Measurements from ENCODE around the gene CCT3.
"Not testable (repeated sequence)": the region's sequence is repeated elsewhere in the genome, so short reads cannot be mapped to it uniquely, and the experiment has no call there.

CCT3 gene

DNA sequence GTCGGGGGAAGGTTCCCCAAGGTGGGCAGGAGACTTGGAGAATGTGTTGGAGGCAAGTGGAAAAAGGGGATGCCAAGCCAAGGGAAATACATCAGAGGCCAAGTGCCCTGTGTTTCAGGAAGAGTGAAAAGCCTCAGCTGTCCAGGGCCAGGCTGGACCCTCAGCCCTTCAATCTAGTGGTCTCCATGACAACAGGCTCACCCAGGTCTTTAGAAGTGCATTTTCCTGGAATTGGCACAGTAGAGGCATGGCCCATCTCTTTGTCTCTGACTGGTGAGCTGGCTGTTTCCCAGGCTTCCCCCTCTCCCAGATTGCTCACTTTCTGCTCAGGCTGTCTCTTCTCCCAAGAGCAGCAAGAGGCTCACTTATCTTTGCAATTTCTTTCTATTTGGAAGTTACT, 20.5 kb upstream of the CCT3 start:
- no peak overlapping the region for H3K9ac ChIP-seq (ENCODE audit: low read depth, low read length)
- H3K4me1 ChIP-seq (ENCODE audit: insufficient read depth, low read length), result no peaks in the 10 kb centered on the region
- no peaks in the 10 kb centered on the region for H3K9me3 ChIP-seq (ENCODE audit: control insufficient read depth, insufficient read depth, low read length)
- no peaks in the 10 kb centered on the region for H3K36me3 ChIP-seq (ENCODE audit: insufficient read depth, low read length)

DNA sequence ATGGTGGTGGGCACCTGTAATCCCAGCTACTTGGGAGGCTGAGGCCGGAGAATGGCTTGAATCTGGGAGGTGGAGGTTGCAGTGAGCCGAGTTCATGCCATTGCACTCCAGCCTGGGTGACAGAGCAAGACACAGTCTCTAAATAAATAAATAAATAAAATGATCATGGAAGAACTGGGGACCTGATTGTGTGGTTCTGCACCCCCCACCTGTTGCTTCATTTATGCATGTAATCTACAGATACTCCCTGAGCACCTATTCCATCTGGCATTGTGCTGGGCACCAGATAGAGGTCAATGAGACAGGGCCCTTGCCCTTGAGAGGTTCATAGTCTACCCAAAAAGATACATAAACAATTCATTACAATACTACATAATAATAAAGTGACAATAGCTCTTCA, 19.9 kb upstream of the CCT3 start:
- no peaks in the 10 kb centered on the region for H3K36me3 ChIP-seq (ENCODE audit: insufficient read depth, low read length)
- no peaks in the 10 kb centered on the region for H3K9me3 ChIP-seq (ENCODE audit: control insufficient read depth, insufficient read depth, low read length)

DNA sequence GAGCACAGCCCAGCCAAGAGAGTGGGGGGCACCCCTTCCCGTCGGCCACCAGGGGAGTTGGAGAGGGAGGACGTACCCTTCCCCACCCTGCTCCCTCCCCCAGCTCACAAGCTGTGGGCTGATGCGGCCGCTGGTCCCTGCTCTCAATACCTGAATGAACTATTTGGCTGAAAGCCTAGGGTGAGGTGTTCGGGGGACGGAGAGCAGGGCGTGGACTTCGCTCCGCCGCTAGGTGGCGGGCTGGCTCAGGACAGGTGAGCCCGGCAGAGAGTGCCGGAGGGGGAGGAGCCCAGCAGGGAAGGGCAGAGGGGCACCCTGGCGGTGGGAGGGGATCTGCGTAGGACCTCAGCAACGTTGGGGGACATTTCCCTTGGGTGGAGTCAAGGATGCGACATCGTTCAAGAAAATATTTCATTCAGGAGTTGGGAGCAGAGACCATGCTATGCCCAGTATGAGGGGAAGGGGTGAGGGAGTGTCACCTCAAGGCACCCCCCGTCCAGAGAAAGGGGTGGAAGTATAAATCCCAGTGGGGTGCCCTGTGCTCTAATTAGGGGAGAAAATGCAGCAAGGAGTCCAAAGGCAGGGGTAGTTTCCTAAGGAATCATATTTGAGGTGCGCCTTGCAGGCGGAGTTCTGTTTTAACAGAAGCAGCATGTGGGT, 18.9 kb upstream of the CCT3 start:
- peak overlapping the region; percentile 34; the same call in 1 of the 2 replicates for H3K9ac ChIP-seq (ENCODE audit: low read depth, low read length)
- H3K4me1 ChIP-seq (ENCODE audit: insufficient read depth, low read length), result no peaks in the 10 kb centered on the region
- no peaks in the 10 kb centered on the region for H3K36me3 ChIP-seq (ENCODE audit: insufficient read depth, low read length)
- no peaks in the 10 kb centered on the region for H3K9me3 ChIP-seq (ENCODE audit: control insufficient read depth, insufficient read depth, low read length)

More for the DNA sequence above, 19.9 kb upstream of the CCT3 start:
- Histone ChIP-seq H3K9ac (ENCODE audit: low read depth, low read length) (no peak overlapping the region), H3K4me1 (ENCODE audit: insufficient read depth, low read length) (no peaks in the 10 kb centered on the region)

DNA sequence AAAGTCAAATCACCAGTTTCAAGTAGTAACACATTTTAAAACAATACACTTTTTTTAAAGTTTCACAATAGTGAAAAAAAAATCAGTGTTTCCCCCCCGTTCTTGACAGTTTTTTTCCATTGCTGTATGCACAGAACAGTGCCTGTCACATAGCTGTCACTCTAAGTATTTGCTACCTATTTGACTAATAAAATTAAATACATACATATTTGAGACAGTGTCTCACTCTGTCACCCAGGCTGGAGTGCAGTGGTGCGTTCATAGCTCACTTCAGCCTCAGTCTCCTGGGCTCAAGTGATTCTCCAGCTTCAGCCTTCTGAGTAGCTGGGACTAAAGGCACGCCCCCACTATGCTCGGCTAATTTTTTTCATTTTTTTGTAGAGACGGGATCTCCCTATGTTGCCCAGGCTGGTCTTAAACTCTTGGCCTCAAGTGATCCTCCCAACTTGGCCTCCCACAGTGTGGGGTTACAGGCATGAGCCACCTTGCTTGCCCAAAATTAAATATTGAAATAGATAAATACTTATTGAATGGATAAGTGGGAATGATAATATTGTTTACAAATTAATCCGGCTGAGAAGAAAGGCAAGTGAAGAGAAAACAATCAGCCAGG, 18.3 kb upstream of the CCT3 start:
- H3K4me1 ChIP-seq (ENCODE audit: insufficient read depth, low read length), result no peaks in the 10 kb centered on the region
- H3K9me3 ChIP-seq (ENCODE audit: control insufficient read depth, insufficient read depth, low read length), result no peaks in the 10 kb centered on the region
- H3K9ac ChIP-seq (ENCODE audit: low read depth, low read length), result peak overlapping the region; percentile 34; the same call in 1 of the 2 replicates
- H3K36me3 ChIP-seq (ENCODE audit: insufficient read depth, low read length), result no peaks in the 10 kb centered on the region

DNA sequence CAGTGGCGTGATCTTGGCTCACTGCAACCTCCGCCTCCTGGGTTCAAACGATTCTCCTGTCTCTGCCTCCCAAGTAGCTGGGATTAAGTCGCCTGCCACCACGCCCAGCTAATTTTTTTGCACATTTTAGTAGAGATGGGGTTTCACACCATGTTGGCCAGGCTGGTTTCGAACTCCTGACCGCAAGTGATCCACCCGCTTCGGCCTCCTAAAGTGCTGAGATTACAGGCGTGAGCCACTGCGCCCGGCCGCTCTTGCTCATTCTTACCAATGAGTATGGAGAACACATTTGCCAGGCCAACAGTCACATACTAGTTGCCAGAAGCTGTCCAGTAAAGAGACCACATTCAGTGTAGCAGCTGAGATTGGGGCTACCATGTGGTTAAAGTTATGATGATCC, 14.4 kb upstream of the CCT3 start:
- H3K9ac ChIP-seq (ENCODE audit: low read depth, low read length); H3K9me3 ChIP-seq (ENCODE audit: control insufficient read depth, insufficient read depth, low read length); H3K4me1 ChIP-seq (ENCODE audit: insufficient read depth, low read length); H3K36me3 ChIP-seq (ENCODE audit: insufficient read depth, low read length): not testable (repeated sequence)

DNA sequence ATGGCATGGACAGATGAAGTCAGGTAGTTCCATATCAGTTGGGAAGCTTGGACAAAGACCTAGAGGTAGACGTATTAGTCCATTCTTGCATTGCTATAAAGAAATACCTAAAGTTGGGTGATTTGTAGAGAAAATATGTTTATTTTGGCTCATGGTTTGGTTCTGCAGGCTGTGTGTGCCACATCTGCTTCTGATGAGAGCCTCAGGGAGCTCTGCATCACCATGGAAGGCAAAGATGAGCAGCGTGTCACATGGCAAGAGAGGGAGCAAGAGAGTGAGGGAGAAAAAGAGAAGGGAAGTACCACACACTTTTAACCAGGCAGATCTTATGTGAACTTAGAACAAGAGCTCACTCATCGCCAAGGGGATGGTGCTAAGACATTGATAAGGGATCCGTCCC, 9.2 kb upstream of the CCT3 start:
- no peaks in the 10 kb centered on the region for H3K36me3 ChIP-seq (ENCODE audit: insufficient read depth, low read length)

DNA sequence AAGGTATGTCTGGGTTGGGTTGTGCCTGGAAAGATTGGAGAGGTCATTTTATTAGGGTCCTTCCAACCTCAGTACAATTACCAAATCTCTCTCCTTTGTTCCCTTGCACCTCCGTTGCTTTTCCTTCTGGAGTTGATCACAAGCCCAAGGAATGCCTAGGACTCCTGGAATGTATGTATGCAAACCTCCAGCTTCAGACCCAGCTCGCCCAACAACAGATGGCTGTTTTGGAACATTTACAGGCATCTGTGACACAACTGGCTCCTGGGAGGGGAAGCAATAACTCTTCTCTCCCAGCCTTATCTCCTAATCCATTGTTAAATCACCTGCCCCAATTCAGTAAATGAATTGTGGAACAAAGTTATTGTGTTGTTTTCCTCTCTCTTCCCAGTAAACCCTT, 8.5 kb upstream of the CCT3 start:
- Histone ChIP-seq H3K9ac (ENCODE audit: low read depth, low read length) (no peak overlapping the region), H3K36me3 (ENCODE audit: insufficient read depth, low read length) (no peaks in the 10 kb centered on the region), H3K9me3 (ENCODE audit: control insufficient read depth, insufficient read depth, low read length) (no peaks in the 10 kb centered on the region), H3K4me1 (ENCODE audit: insufficient read depth, low read length) (no peaks in the 10 kb centered on the region)

More for the DNA sequence above, 9.2 kb upstream of the CCT3 start:
- Histone ChIP-seq H3K4me1 (ENCODE audit: insufficient read depth, low read length) (no peaks in the 10 kb centered on the region), H3K9ac (ENCODE audit: low read depth, low read length) (no peak overlapping the region), H3K9me3 (ENCODE audit: control insufficient read depth, insufficient read depth, low read length) (no peaks in the 10 kb centered on the region)

DNA sequence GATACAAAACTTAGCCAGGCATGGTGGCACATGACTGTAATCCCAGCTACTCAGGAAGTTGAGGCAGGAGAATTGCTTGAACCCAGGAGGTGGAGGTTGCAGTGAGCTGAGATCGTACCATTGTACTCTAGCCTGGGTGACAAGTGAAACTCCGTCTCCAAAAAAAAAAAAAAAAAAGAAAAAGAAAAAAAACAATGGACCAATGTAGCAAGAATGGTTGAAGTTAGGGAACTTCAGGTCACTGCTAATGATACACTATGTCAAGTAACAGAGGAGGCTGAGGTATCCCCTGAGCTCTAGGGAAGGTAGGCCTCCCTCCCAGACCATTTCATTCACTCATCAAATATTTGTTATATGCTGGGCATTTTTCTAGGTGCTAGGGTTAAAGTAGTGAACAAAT, 7.9 kb upstream of the CCT3 start:
- H3K9ac ChIP-seq (ENCODE audit: low read depth, low read length); H3K4me1 ChIP-seq (ENCODE audit: insufficient read depth, low read length); H3K9me3 ChIP-seq (ENCODE audit: control insufficient read depth, insufficient read depth, low read length); H3K36me3 ChIP-seq (ENCODE audit: insufficient read depth, low read length): not testable (repeated sequence)

DNA sequence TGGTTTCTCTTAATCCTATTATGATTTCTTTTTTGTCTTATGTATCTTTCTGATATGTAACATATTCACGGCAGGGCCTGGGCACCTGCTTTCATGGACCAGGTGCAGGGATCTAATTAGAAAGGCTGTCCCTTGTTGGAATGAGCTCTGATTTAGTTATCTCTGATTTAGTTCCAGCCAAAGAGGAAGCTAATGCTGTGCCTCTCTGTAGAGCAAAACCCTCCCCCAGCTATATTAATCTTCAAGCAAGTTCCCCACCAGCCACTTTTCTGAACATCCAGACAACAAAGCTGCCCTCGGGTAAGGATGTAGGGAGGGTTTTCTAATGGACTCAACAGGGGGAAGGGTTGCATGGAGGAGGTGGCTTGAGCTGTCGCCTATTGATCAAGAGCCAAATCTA, 6.3 kb upstream of the CCT3 start:
- Histone ChIP-seq H3K36me3 (ENCODE audit: insufficient read depth, low read length) (no peaks in the 10 kb centered on the region), H3K9ac (ENCODE audit: low read depth, low read length) (no peak overlapping the region), H3K9me3 (ENCODE audit: control insufficient read depth, insufficient read depth, low read length) (no peaks in the 10 kb centered on the region), H3K4me1 (ENCODE audit: insufficient read depth, low read length) (no peaks in the 10 kb centered on the region)

DNA sequence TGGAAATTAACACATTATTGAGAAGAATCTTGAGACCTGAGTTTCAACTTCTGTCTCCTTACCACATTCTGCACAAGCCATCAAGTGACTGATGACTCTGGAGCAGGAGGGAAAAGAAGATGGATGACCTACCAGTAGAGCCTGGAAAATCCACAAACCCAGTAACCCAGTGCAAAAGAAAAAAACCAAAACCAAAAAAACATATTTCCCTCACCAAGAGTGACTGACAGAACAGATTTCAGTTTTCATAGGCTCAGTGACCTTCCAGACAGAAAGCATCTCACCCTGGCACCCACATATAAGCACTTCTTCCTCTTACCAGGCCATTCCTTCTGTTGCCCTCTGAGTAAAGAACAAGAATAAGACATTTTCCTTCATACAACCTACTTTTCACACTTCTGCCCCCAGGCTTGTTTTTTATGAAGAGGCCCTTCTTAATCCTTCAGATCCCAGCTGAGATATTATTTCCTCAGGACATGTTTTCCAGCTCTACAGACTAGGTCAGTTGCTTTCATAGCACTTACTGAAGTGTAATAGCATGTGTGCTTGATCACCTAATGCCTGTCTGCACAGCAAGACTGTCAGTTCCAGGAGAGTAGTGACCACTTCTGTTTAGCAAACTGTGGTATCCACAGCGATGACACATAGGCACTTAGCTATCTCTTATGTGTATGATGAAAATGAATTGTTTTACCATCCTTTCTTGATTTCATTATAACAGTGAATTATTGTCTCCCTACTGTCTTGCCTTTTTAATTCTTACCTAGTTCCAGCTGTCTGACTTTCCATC, 4.3 kb upstream of the CCT3 start:
- H3K36me3 ChIP-seq (ENCODE audit: insufficient read depth, low read length), result no peaks in the 10 kb centered on the region
- H3K9ac ChIP-seq (ENCODE audit: low read depth, low read length), result no peak overlapping the region
- H3K9me3 ChIP-seq (ENCODE audit: control insufficient read depth, insufficient read depth, low read length), result no peaks in the 10 kb centered on the region
- H3K4me1 ChIP-seq (ENCODE audit: insufficient read depth, low read length), result no peaks in the 10 kb centered on the region

DNA sequence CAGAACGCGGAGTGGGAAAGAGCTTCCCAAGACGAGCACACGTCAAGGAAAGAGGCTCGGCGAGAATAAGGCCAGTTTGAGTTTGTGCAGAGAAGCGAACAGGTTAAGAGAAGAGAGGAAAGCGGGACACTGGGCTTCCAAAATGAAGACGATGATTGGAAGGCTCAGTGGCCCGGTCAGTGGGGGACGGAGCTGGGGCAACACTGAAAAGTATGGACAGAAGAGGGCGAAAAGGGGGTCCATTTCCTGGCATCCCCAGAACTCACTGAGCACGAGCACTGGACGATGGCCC, 258 bp downstream of the CCT3 start:
- H3K36me3 ChIP-seq (ENCODE audit: insufficient read depth, low read length), result peaks cover 23% of the 10 kb centered on the region
- no peaks in the 10 kb centered on the region for H3K9me3 ChIP-seq (ENCODE audit: control insufficient read depth, insufficient read depth, low read length)
- peak overlapping the region; percentile 88 for H3K9ac ChIP-seq (ENCODE audit: low read depth, low read length)
- peaks cover 5% of the 10 kb centered on the region for H3K4me1 ChIP-seq (ENCODE audit: insufficient read depth, low read length)

DNA sequence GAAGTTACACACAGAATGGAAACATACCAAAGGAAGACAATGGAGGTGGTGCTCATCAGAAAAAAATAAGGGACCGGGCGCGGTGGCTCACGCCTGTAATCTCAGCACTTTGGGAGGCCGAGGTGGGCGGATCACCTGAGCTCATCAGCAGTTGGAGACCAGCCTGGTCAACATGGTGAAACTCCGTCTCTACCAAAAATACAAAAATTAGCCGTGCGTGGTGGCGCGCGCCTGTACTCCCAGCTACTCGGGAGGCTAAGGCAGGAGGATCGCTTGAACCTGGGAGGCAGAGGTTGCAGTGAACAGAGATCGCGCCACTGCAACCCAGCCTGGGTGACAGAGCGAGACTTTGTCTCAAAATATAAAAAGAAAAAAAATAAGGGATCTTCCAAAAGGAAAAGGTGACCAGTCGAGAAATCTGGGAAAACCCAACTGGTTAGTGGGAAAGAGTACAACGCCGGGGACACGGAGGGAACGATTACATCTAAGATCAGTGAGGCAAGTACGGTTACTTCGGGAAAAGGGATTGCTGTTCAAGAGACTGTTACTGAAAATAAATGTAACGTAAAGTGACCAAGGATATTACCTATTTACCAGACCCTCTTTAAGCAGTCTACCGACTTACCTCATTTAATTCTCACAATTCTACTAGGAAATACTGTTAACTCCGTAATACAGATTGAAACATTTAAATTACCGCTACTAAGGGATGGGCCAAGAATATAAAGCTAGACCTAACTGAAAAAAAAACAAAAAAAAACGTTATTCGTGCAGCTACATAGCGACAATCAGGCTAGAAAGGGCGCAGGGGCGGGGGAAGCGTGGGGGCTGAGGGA, 822 bp downstream of the CCT3 start:
- Histone ChIP-seq H3K9me3 (ENCODE audit: control insufficient read depth, insufficient read depth, low read length) (no peaks in the 10 kb centered on the region), H3K4me1 (ENCODE audit: insufficient read depth, low read length) (peaks cover 5% of the 10 kb centered on the region), H3K36me3 (ENCODE audit: insufficient read depth, low read length) (peaks cover 29% of the 10 kb centered on the region), H3K9ac (ENCODE audit: low read depth, low read length) (peak overlapping the region; percentile 88)

DNA sequence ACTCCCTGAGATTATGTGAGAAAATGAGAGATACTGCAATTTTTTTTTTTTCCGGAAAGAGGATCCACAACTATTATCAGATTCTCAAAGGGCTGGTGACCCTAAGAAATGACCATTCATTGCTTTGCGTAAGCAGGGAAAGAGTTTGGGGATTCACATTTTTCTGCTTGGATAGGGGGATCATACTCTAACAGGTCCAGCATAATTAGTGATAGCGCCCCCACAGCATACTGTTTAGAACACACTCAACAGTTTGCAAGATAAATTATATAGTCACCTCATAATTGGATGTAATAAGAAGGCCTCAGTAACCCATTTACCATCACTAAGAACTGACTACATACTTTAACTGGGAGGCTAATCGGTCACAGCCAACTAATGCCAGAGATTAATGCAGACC, 1.9 kb downstream of the CCT3 start:
- H3K4me1 ChIP-seq (ENCODE audit: insufficient read depth, low read length), result peaks cover 5% of the 10 kb centered on the region
- peaks cover 29% of the 10 kb centered on the region for H3K36me3 ChIP-seq (ENCODE audit: insufficient read depth, low read length)
- H3K9ac ChIP-seq (ENCODE audit: low read depth, low read length), result peak overlapping the region; percentile 88; the same call in 1 of the 2 replicates
- H3K9me3 ChIP-seq (ENCODE audit: control insufficient read depth, insufficient read depth, low read length), result no peaks in the 10 kb centered on the region

DNA sequence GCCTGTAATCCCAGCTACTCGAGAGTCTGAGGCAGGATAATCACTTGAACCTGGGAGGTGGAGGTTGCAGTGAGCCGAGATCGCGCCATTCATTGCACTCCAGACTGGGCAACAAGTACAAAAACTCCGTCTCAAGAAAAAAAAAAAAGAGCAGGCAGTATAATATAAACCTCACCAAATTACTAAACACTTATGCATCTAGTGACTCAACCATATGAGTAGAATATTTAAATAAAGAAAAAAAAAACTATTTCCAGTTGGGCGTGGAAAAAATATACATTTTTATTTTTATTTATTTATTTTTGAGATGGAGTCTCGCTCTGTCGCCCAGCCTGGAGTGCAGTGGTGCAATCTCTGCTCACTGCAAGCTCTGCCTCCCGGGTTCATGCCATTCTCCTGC, 14.9 kb downstream of the CCT3 start:
- not testable (repeated sequence) for H3K9me3 ChIP-seq (ENCODE audit: control insufficient read depth, insufficient read depth, low read length); H3K4me1 ChIP-seq (ENCODE audit: insufficient read depth, low read length); H3K9ac ChIP-seq (ENCODE audit: low read depth, low read length)
- peaks cover 46% of the 10 kb centered on the region for H3K36me3 ChIP-seq (ENCODE audit: insufficient read depth, low read length)
